Gastrocnemius medialis (tissue), 4 donors: ENCODE data around the gene NUDT1. TPM values are rescaled to one million over a fixed set of nuclear protein-coding genes. Genes with fewer than 3 reads are reported as not detected.

ENCODE experiments used
- ATAC-seq, 2 donors: fragments of 150-250 bp; one replicate each; pipeline ENCODE4 v1.9.1; 2016
- DNase-seq, 2 donors: peaks; one replicate each; pipeline ENCODE4 v3.0.0-alpha.2; 2019
- H3K27ac ChIP-seq, 4 donors: fragments of 200-600 bp; sonication (generic); 1 replicate in 1 of 4; 2 replicates in 3 of 4; pipeline ENCODE4 v1.5.1; 2016 to 2018; ENCODE audit warnings: mild to moderate bottlenecking in 2 of 4, moderate library complexity in 1 of 4
- H3K27me3 ChIP-seq, 3 donors: fragments of 200-600 bp; sonication (generic) in 2 of 3; 1 replicate in 1 of 3; 2 replicates in 2 of 3; pipeline versions ENCODE4 v1.5.1 to v1.6.0; 2016 to 2019; ENCODE audit warnings: mild to moderate bottlenecking in 1 of 3, moderate library complexity in 1 of 3
- H3K36me3 ChIP-seq, 2 donors: fragments of 200-600 bp; sonication (generic) in 1 of 2; one replicate each; pipeline ENCODE4 v1.5.1; 2017 to 2018
- H3K4me1 ChIP-seq, 2 donors: fragments of 200-600 bp; sonication (generic) in 1 of 2; one replicate each; pipeline ENCODE4 v1.5.1; 2016 to 2017; ENCODE audit warnings: mild to moderate bottlenecking in 2 of 2
- H3K4me3 ChIP-seq, 4 donors: fragments of 200-600 bp; sonication (generic) in 3 of 4; 1 replicate in 1 of 4; 2 replicates in 3 of 4; pipeline ENCODE4 v1.5.1; 2016 to 2019; ENCODE audit warnings: mild to moderate bottlenecking in 2 of 4
- H3K9me3 ChIP-seq, 3 donors: fragments of 200-600 bp; sonication (generic) in 2 of 3; 1 replicate in 1 of 3; 2 replicates in 2 of 3; pipeline ENCODE4 v1.5.1; 2016 to 2019
- POLR2A ChIP-seq, 2 donors: fragments of 450-650 bp; IDR thresholded peaks; one replicate each; pipeline ENCODE4 v1.6.1; 2017; ENCODE audit warnings: antibody characterized with exemption in 2 of 2, mild to moderate bottlenecking in 2 of 2, moderate library complexity in 2 of 2
- in situ Hi-C, 4 donors: fragments of 200-750 bp; cut with MboI; loops; one replicate each; pipeline versions ENCODE4 v1.15.0 to v1.8.0; 2017; ENCODE audit warnings: low sequenced_read_pairs in 4 of 4
- intact Hi-C: fragments of 100-400 bp; cut with DNase I; formaldehyde crosslinking; loops from one replicate; pipeline ENCODE4 v1.15.1; 2023; ENCODE audit warnings: low total_unique reads
- total RNA-seq, 4 donors: library from RNA; depleted of rRNA; stranded (reverse); fragments of >200 nt; gene quantifications; one replicate each; pipeline versions ENCODE4 v1.1.0 to v1.2.3, GENCODE V29; 2016
- TF ChIP-seq, protein P1 (sequence below), 5 experiments: fragments of 450-650 bp in 3 of 5; fragments of 200-600 bp in 2 of 5; sonication (generic) in 2 of 5; IDR thresholded peaks in 4 of 5; conservative IDR thresholded peaks in 1 of 5; 1 replicate in 4 of 5; 2 replicates in 1 of 5; pipeline ENCODE4 v1.5.1; 2016 to 2019; ENCODE audit warnings: antibody characterized with exemption in 5 of 5, mild to moderate bottlenecking in 3 of 5, moderate library complexity in 3 of 5

The NUDT1 gene
- total RNA-seq, 4 donors from 2014 or later = 14.7 to 22.5 (median 18.1) TPM

- no peaks in the 10 kb centered on the region for H3K9me3 ChIP-seq
- H3K27me3 ChIP-seq = no peaks in the 10 kb centered on the region
- no peak for TF ChIP-seq POLR2A (IDR thresholded peaks at IDR 0.05)
- TF ChIP-seq, protein P1, sequence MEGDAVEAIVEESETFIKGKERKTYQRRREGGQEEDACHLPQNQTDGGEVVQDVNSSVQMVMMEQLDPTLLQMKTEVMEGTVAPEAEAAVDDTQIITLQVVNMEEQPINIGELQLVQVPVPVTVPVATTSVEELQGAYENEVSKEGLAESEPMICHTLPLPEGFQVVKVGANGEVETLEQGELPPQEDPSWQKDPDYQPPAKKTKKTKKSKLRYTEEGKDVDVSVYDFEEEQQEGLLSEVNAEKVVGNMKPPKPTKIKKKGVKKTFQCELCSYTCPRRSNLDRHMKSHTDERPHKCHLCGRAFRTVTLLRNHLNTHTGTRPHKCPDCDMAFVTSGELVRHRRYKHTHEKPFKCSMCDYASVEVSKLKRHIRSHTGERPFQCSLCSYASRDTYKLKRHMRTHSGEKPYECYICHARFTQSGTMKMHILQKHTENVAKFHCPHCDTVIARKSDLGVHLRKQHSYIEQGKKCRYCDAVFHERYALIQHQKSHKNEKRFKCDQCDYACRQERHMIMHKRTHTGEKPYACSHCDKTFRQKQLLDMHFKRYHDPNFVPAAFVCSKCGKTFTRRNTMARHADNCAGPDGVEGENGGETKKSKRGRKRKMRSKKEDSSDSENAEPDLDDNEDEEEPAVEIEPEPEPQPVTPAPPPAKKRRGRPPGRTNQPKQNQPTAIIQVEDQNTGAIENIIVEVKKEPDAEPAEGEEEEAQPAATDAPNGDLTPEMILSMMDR (IDR thresholded peaks at IDR 0.05 in 4 of 5, conservative IDR thresholded peaks at IDR 0.05 in 1 of 5) = no peak
- no peak overlapping the region for H3K27ac ChIP-seq
- in situ Hi-C loops = no loop called here
- H3K4me3 ChIP-seq = no peak overlapping the region
- intact Hi-C loops = no loop called here
- ATAC-seq (no peak), DNase-seq (no peak)
- peaks cover 0 to 31% of the 10 kb centered on the region in 2 donors for H3K36me3 ChIP-seq
- H3K4me1 ChIP-seq = peaks cover 21 to 32% of the 10 kb centered on the region in 2 donors
Observed at GRCh38 chr7:2229467-2229866, 12.6 kb upstream of the NUDT1 start.

- no peak for ATAC-seq
- TF ChIP-seq, protein P1 (IDR thresholded peaks at IDR 0.05 in 4 of 5, conservative IDR thresholded peaks at IDR 0.05 in 1 of 5) = no peak
- TF ChIP-seq POLR2A (IDR thresholded peaks at IDR 0.05) = no peak
- in situ Hi-C loops = no loop called here
- intact Hi-C loops = loop anchor here (5.0 kb wide), 2 partner anchors 82 to 172 kb away; partner anchors contain the start of genes CHST12 and SNX8
- no peak for DNase-seq
- no peak overlapping the region for H3K27ac ChIP-seq
- H3K9me3 ChIP-seq = no peaks in the 10 kb centered on the region
- H3K4me3 ChIP-seq = no peak overlapping the region
- H3K36me3 ChIP-seq = peaks cover 0 to 39% of the 10 kb centered on the region in 2 donors
- peaks cover 16 to 25% of the 10 kb centered on the region in 2 donors for H3K4me1 ChIP-seq
- no peaks in the 10 kb centered on the region for H3K27me3 ChIP-seq
Observed at GRCh38 chr7:2230226-2230625, 11.8 kb upstream of the NUDT1 start.

DNA sequence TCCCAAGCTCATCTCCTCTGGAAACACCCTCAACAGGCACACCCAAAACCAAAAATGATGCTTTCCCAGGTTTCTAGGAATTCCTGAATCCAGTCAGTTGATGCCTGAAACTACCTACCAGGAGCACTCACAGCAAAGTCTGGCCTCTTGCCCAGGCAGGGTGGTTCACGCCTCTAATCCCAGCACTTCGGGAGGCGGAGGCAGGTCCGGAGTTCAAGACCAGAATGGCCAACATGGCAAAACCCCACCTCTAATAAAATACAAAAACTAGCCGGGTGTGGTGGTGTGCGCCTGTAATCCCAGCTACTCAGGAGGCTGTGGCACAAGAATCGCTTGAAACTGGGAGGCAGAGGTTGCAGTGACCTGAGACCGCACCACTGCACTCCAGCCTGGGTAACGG is 11.1 kb upstream of the NUDT1 start:
- Histone ChIP-seq H3K4me1 (peaks cover 16 to 22% of the 10 kb centered on the region in 2 donors), H3K27ac (no peak overlapping the region), H3K36me3 (peaks cover 0 to 45% of the 10 kb centered on the region in 2 donors), H3K27me3 (no peaks in the 10 kb centered on the region), H3K4me3 (peak overlapping the region in 1 of 4 donors; percentile 97), H3K9me3 (no peaks in the 10 kb centered on the region)
- intact Hi-C loops = loop anchor here (5.0 kb wide), 2 partner anchors 81 to 171 kb away; partner anchors contain the start of genes CHST12 and SNX8
- no peak for TF ChIP-seq POLR2A (IDR thresholded peaks at IDR 0.05)
- TF ChIP-seq, protein P1 (IDR thresholded peaks at IDR 0.05 in 4 of 5, conservative IDR thresholded peaks at IDR 0.05 in 1 of 5) = no peak
- in situ Hi-C loops = no loop called here
- DNase-seq (no peak), ATAC-seq (no peak)

DNA sequence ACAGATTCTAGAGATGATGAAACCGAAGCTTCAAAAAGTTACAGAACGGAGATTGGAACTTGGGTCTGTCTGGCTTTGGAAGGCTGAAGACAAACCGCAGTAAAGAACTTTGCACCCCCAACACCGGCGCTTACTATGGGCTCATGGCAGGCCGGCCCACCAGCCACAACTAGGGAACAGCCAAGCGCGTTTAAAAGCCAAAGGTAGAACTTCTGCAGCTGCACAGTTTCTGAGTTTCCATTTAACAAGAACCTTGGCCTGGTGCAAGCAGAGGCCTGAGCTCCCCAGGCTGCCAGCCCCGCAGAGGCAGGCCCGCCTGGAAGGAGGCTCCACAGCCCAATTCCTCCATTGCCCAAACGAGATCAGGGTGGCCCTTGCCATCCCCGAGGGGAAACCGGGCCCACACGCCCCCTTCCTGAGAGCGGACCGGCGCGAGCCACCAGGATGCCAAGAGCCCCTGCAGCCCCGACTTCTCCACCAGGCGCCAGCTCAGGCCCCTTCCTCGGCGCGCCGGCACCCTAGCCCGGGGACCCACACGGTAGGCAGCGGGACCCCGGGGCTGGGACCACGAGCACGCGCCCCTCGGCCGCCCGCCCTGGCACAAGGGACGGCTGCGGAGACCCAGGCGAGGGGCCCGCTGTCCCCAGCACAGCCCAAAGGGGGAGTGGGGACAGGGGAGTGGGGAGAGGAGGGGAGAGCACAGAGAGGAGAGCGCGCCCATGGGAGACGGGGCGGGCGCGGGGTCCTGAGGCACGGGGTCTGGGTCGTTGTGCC is 9.8 kb upstream of the NUDT1 start:
- Histone ChIP-seq H3K4me3 (peak overlapping the region; percentile 82 to 99 (median 92)), H3K27me3 (no peaks in the 10 kb centered on the region), H3K27ac (peak overlapping the region; percentile 73 to 86 (median 80)), H3K9me3 (no peaks in the 10 kb centered on the region), H3K4me1 (peaks cover 16 to 22% of the 10 kb centered on the region in 2 donors), H3K36me3 (peaks cover 0 to 42% of the 10 kb centered on the region in 2 donors)
- ATAC-seq (peak; percentile 26 to 39), DNase-seq (no peak)
- TF ChIP-seq, protein P1 (IDR thresholded peaks at IDR 0.05 in 4 of 5, conservative IDR thresholded peaks at IDR 0.05 in 1 of 5) = no peak
- in situ Hi-C loops = no loop called here
- intact Hi-C loops = loop anchor here (2.0 to 5.0 kb wide), 3 partner anchors 80 to 170 kb away; partner anchors contain the start of genes CHST12, EIF3B and SNX8
